Activated naive CD8-positive, alpha-beta T cell treated with anti-CD3 and anti-CD28 coated beads, Interleukin-2, amount 10 ng/mL, durations not matched to agents 7 days and 5 days (primary cell): ENCODE results near the gene EPHA10. TPM values are rescaled to one million over a fixed set of nuclear protein-coding genes. Genes with fewer than 3 reads are reported as not detected.
"Not testable (repeated sequence)": the region's sequence is repeated elsewhere in the genome, so short reads cannot be mapped to it uniquely, and the experiment has no call there.

Experiments
- ATAC-seq: fragments of 150-1000 bp; cut with Tn5 transposase; one replicate; pipeline ENCODE4 v1.10.0; 2021; ENCODE audit warnings: low read depth, moderate library complexity
- POLR2A ChIA-PET: fragments of 350-600 bp; sonication (Branson Sonifier 250); formaldehyde crosslinking; loops from one replicate; lab custom pipeline; 2021; ENCODE audit warnings: antibody characterized with exemption; lab: Charles Lee
- DNase-seq: peaks from one replicate; pipeline ENCODE4 v3.0.0; 2021
- H3K27ac Mint-ChIP-seq: one replicate; pipeline ENCODE4 v1.8.0; 2022; ENCODE audit warnings: mild to moderate bottlenecking, mixed read lengths
- H3K27me3 Mint-ChIP-seq: one replicate; pipeline ENCODE4 v1.8.0; 2022; ENCODE audit warnings: mild to moderate bottlenecking, moderate library complexity, mixed read lengths
- H3K36me3 Mint-ChIP-seq: one replicate; pipeline ENCODE4 v1.8.0; 2021; ENCODE audit warnings: mild to moderate bottlenecking, mixed read lengths
- H3K4me1 Mint-ChIP-seq: one replicate; pipeline ENCODE4 v1.8.0; 2021; ENCODE audit warnings: mixed read lengths
- H3K4me3 Mint-ChIP-seq: one replicate; pipeline ENCODE4 v1.8.0; 2022; ENCODE audit warnings: mild to moderate bottlenecking, moderate library complexity, mixed read lengths
- H3K9me3 Mint-ChIP-seq: one replicate; pipeline ENCODE4 v1.8.0; 2021; ENCODE audit warnings: mixed read lengths
- total RNA-seq, 2 experiments: library from RNA; stranded (reverse); gene quantifications; one replicate each; pipeline ENCODE4 v1.2.3, GENCODE V29; 2021

Gene EPHA10
- total RNA-seq, 2 experiments from 2014 or later = not detected

GRCh38 chr1:37761416-37762095 is 3.4 kb downstream of the EPHA10 start:
- Mint-ChIP-seq H3K27me3 (peaks cover 44% of the 10 kb centered on the region), H3K9me3 (no peaks in the 10 kb centered on the region), H3K4me3 (no peak overlapping the region), H3K36me3 (no peaks in the 10 kb centered on the region), H3K27ac (no peak overlapping the region), H3K4me1 (peaks cover 7% of the 10 kb centered on the region)
- no peak for ATAC-seq
- DNase-seq = no peak
- POLR2A ChIA-PET = no interaction called here

GRCh38 chr1:37759451-37759850 is 5.5 kb downstream of the EPHA10 start:
- ATAC-seq (no peak), DNase-seq (no peak)
- Mint-ChIP-seq H3K27me3 (peaks cover 40% of the 10 kb centered on the region), H3K9me3 (no peaks in the 10 kb centered on the region), H3K27ac (no peak overlapping the region), H3K4me3 (no peak overlapping the region), H3K36me3 (no peaks in the 10 kb centered on the region), H3K4me1 (peaks cover 3% of the 10 kb centered on the region)
- POLR2A ChIA-PET = no interaction called here

- H3K27me3 Mint-ChIP-seq = peaks cover 47% of the 10 kb centered on the region
- peaks cover 3% of the 10 kb centered on the region for H3K4me1 Mint-ChIP-seq
- no peak overlapping the region for H3K4me3 Mint-ChIP-seq
- H3K36me3 Mint-ChIP-seq = no peaks in the 10 kb centered on the region
- POLR2A ChIA-PET = no interaction called here
- ATAC-seq (no peak), DNase-seq (no peak)
- no peaks in the 10 kb centered on the region for H3K9me3 Mint-ChIP-seq
- H3K27ac Mint-ChIP-seq = no peak overlapping the region
Measured at GRCh38 chr1:37755951-37756560, 8.9 kb downstream of the EPHA10 start.

GRCh38 chr1:37755290-37755689 is 9.6 kb downstream of the EPHA10 start:
- H3K4me3 Mint-ChIP-seq = no peak overlapping the region
- H3K27me3 Mint-ChIP-seq = peaks cover 51% of the 10 kb centered on the region
- no peak overlapping the region for H3K27ac Mint-ChIP-seq
- H3K36me3 Mint-ChIP-seq = no peaks in the 10 kb centered on the region
- no peak for ATAC-seq
- no peaks in the 10 kb centered on the region for H3K9me3 Mint-ChIP-seq
- DNase-seq = no peak
- peaks cover 3% of the 10 kb centered on the region for H3K4me1 Mint-ChIP-seq
- POLR2A ChIA-PET = no interaction called here

GRCh38 chr1:37753473-37754321 is 11.2 kb downstream of the EPHA10 start:
- H3K4me3 Mint-ChIP-seq = peak overlapping the region; percentile 65
- H3K9me3 Mint-ChIP-seq = no peaks in the 10 kb centered on the region
- ATAC-seq = no peak
- no peaks in the 10 kb centered on the region for H3K36me3 Mint-ChIP-seq
- POLR2A ChIA-PET = no interaction called here
- peaks cover 57% of the 10 kb centered on the region for H3K27me3 Mint-ChIP-seq
- peaks cover 3% of the 10 kb centered on the region for H3K4me1 Mint-ChIP-seq
- no peak overlapping the region for H3K27ac Mint-ChIP-seq
- DNase-seq = no peak

- H3K27me3 Mint-ChIP-seq = peaks cover 58% of the 10 kb centered on the region
- peak overlapping the region; percentile 65 for H3K4me3 Mint-ChIP-seq
- no peaks in the 10 kb centered on the region for H3K9me3 Mint-ChIP-seq
- H3K4me1 Mint-ChIP-seq = peaks cover 3% of the 10 kb centered on the region
- ATAC-seq = peak; percentile 57
- POLR2A ChIA-PET = no interaction called here
- DNase-seq = peak; percentile 46
- no peak overlapping the region for H3K27ac Mint-ChIP-seq
- no peaks in the 10 kb centered on the region for H3K36me3 Mint-ChIP-seq
Measured at GRCh38 chr1:37752583-37753471, 12.1 kb downstream of the EPHA10 start.

- Mint-ChIP-seq H3K36me3 (no peaks in the 10 kb centered on the region), H3K4me3 (peak overlapping the region; percentile 63), H3K27ac (no peak overlapping the region), H3K9me3 (no peaks in the 10 kb centered on the region), H3K27me3 (peaks cover 63% of the 10 kb centered on the region), H3K4me1 (peaks cover 3% of the 10 kb centered on the region)
- DNase-seq (no peak), ATAC-seq (no peak)
- POLR2A ChIA-PET = no interaction called here
Measured at GRCh38 chr1:37752213-37752582, 12.7 kb downstream of the EPHA10 start.

GRCh38 chr1:37748565-37748964 is 16.4 kb downstream of the EPHA10 start:
- POLR2A ChIA-PET = no interaction called here
- Mint-ChIP-seq H3K27me3 (peaks cover 50% of the 10 kb centered on the region), H3K36me3 (no peaks in the 10 kb centered on the region), H3K9me3 (peaks cover 1% of the 10 kb centered on the region), H3K4me3 (no peak overlapping the region), H3K27ac (no peak overlapping the region), H3K4me1 (peaks cover 3% of the 10 kb centered on the region)
- ATAC-seq (no peak), DNase-seq (no peak)

- POLR2A ChIA-PET = no interaction called here
- no peaks in the 10 kb centered on the region for H3K4me1 Mint-ChIP-seq
- H3K27ac Mint-ChIP-seq = no peak overlapping the region
- peaks cover 48% of the 10 kb centered on the region for H3K27me3 Mint-ChIP-seq
- H3K36me3 Mint-ChIP-seq = no peaks in the 10 kb centered on the region
- H3K9me3 Mint-ChIP-seq = peaks cover 1% of the 10 kb centered on the region
- ATAC-seq (no peak), DNase-seq (no peak)
- no peak overlapping the region for H3K4me3 Mint-ChIP-seq
Measured at GRCh38 chr1:37746806-37747205, 18.1 kb downstream of the EPHA10 start.

GRCh38 chr1:37741662-37742061 is 23.3 kb downstream of the EPHA10 start:
- Mint-ChIP-seq H3K36me3 (no peaks in the 10 kb centered on the region), H3K9me3 (peaks cover 2% of the 10 kb centered on the region), H3K27me3 (peaks cover 33% of the 10 kb centered on the region), H3K4me3 (no peak overlapping the region), H3K27ac (no peak overlapping the region), H3K4me1 (no peaks in the 10 kb centered on the region)
- ATAC-seq (no peak), DNase-seq (no peak)
- POLR2A ChIA-PET = no interaction called here

- Mint-ChIP-seq H3K9me3 (peaks cover 2% of the 10 kb centered on the region), H3K36me3 (no peaks in the 10 kb centered on the region), H3K27ac (no peak overlapping the region), H3K4me3 (no peak overlapping the region), H3K27me3 (peaks cover 32% of the 10 kb centered on the region), H3K4me1 (no peaks in the 10 kb centered on the region)
- ATAC-seq (no peak), DNase-seq (no peak)
- POLR2A ChIA-PET = no interaction called here
Measured at GRCh38 chr1:37741130-37741529, 23.8 kb downstream of the EPHA10 start.

- DNase-seq (no peak), ATAC-seq (no peak)
- Mint-ChIP-seq H3K9me3 (peaks cover 2% of the 10 kb centered on the region), H3K36me3 (no peaks in the 10 kb centered on the region), H3K27ac (no peak overlapping the region), H3K4me1 (no peaks in the 10 kb centered on the region), H3K4me3 (no peak overlapping the region), H3K27me3 (peaks cover 46% of the 10 kb centered on the region)
- POLR2A ChIA-PET = no interaction called here
Measured at GRCh38 chr1:37739222-37739621, 25.7 kb downstream of the EPHA10 start.

GRCh38 chr1:37738619-37739018 is 26.3 kb downstream of the EPHA10 start:
- POLR2A ChIA-PET, H3K36me3 Mint-ChIP-seq, H3K4me3 Mint-ChIP-seq, ATAC-seq, H3K27ac Mint-ChIP-seq, H3K4me1 Mint-ChIP-seq, H3K9me3 Mint-ChIP-seq, DNase-seq: not testable (repeated sequence)
- H3K27me3 Mint-ChIP-seq = peaks cover 49% of the 10 kb centered on the region
